Right atrium auricular region (tissue), 2 donors: ENCODE data around the gene DAB1. TPM values are rescaled to one million over a fixed set of nuclear protein-coding genes. Genes with fewer than 3 reads are reported as not detected.

Source experiments
- DNase-seq: peaks from one replicate; pipeline ENCODE4 v3.0.0-alpha.2; 2019; ENCODE audit warnings: low spot score
- H3K27ac ChIP-seq, 2 donors: fragments of 200-600 bp; sonication (generic); 1 replicate in 1 of 2; 2 replicates in 1 of 2; pipeline ENCODE4 v1.5.1; 2016 to 2019
- H3K27me3 ChIP-seq, 2 donors: fragments of 200-600 bp; sonication (generic); one replicate each; pipeline versions ENCODE4 v1.5.1 to v1.6.0; 2017 to 2019
- H3K36me3 ChIP-seq: fragments of 200-600 bp; sonication (generic); one replicate; pipeline ENCODE4 v1.5.1; 2016
- H3K4me1 ChIP-seq, 2 donors: fragments of 200-600 bp; sonication (generic); one replicate each; pipeline versions ENCODE4 v1.5.1 to v1.6.0; 2017 to 2019
- H3K4me3 ChIP-seq, 2 donors: fragments of 200-600 bp; sonication (generic); 1 replicate in 1 of 2; 2 replicates in 1 of 2; pipeline ENCODE4 v1.5.1; 2017 to 2019; ENCODE audit warnings: mild to moderate bottlenecking in 1 of 2, moderate library complexity in 1 of 2
- H3K9me3 ChIP-seq, 2 donors: fragments of 200-600 bp; sonication (generic); one replicate each; pipeline ENCODE4 v1.5.1; 2019
- CTCF ChIP-seq, 2 donors: fragments of 200-600 bp; sonication (generic); IDR thresholded peaks; one replicate each; pipeline ENCODE4 v1.5.1; 2019; ENCODE audit warnings: antibody characterized with exemption in 2 of 2
- total RNA-seq, 2 donors: library from RNA; depleted of rRNA; stranded (reverse); fragments of >200 nt; gene quantifications; one replicate each; pipeline ENCODE4 v1.1.0, GENCODE V29; 2016

Gene DAB1
- total RNA-seq, 2 donors from 2014 or later, result 0.19 to 3.3 TPM

- no peak overlapping the region for H3K4me3 ChIP-seq
- TF ChIP-seq CTCF (IDR thresholded peaks at IDR 0.05), result no peak
- no peak overlapping the region for H3K27ac ChIP-seq
- H3K27me3 ChIP-seq, result no peaks in the 10 kb centered on the region
- H3K9me3 ChIP-seq, result peaks cover 0 to 9% of the 10 kb centered on the region in 2 donors
- DNase-seq, result no peak
- H3K36me3 ChIP-seq, result no peaks in the 10 kb centered on the region
- H3K4me1 ChIP-seq, result no peaks in the 10 kb centered on the region
Observed at GRCh38 chr1:57411262-57411661, 12.6 kb downstream of the DAB1 start.

- no peaks in the 10 kb centered on the region for H3K36me3 ChIP-seq
- no peak overlapping the region for H3K27ac ChIP-seq
- TF ChIP-seq CTCF (IDR thresholded peaks at IDR 0.05), result no peak
- H3K4me3 ChIP-seq, result no peak overlapping the region
- H3K4me1 ChIP-seq, result no peaks in the 10 kb centered on the region
- H3K27me3 ChIP-seq, result no peaks in the 10 kb centered on the region
- DNase-seq, result no peak
- H3K9me3 ChIP-seq, result peaks cover 0 to 9% of the 10 kb centered on the region in 2 donors
Observed at GRCh38 chr1:57410508-57410907, 13.4 kb downstream of the DAB1 start.

GRCh38 chr1:57407928-57408327 lies 15.9 kb downstream of the DAB1 start:
- no peaks in the 10 kb centered on the region for H3K4me1 ChIP-seq
- H3K27me3 ChIP-seq, result no peaks in the 10 kb centered on the region
- no peak for DNase-seq
- TF ChIP-seq CTCF (IDR thresholded peaks at IDR 0.05), result no peak
- H3K27ac ChIP-seq, result no peak overlapping the region
- H3K4me3 ChIP-seq, result no peak overlapping the region
- H3K36me3 ChIP-seq, result no peaks in the 10 kb centered on the region
- H3K9me3 ChIP-seq, result peaks cover 0 to 4% of the 10 kb centered on the region in 2 donors

- no peak for DNase-seq
- Histone ChIP-seq H3K36me3 (no peaks in the 10 kb centered on the region), H3K4me1 (no peaks in the 10 kb centered on the region), H3K27ac (no peak overlapping the region), H3K9me3 (no peaks in the 10 kb centered on the region), H3K27me3 (no peaks in the 10 kb centered on the region), H3K4me3 (no peak overlapping the region)
- TF ChIP-seq CTCF (IDR thresholded peaks at IDR 0.05), result no peak
Observed at GRCh38 chr1:57406428-57406970, 17.4 kb downstream of the DAB1 start.

GRCh38 chr1:57404884-57405283 lies 19.0 kb downstream of the DAB1 start:
- H3K27me3 ChIP-seq, result no peaks in the 10 kb centered on the region
- H3K4me3 ChIP-seq, result no peak overlapping the region
- H3K36me3 ChIP-seq, result no peaks in the 10 kb centered on the region
- no peak for TF ChIP-seq CTCF (IDR thresholded peaks at IDR 0.05)
- no peak for DNase-seq
- H3K4me1 ChIP-seq, result no peaks in the 10 kb centered on the region
- H3K9me3 ChIP-seq, result no peaks in the 10 kb centered on the region
- H3K27ac ChIP-seq, result no peak overlapping the region

- H3K27me3 ChIP-seq, result no peaks in the 10 kb centered on the region
- no peaks in the 10 kb centered on the region for H3K9me3 ChIP-seq
- H3K4me3 ChIP-seq, result no peak overlapping the region
- no peak overlapping the region for H3K27ac ChIP-seq
- no peak for TF ChIP-seq CTCF (IDR thresholded peaks at IDR 0.05)
- DNase-seq, result no peak
- no peaks in the 10 kb centered on the region for H3K4me1 ChIP-seq
- no peaks in the 10 kb centered on the region for H3K36me3 ChIP-seq
Observed at GRCh38 chr1:57403201-57403600, 20.7 kb downstream of the DAB1 start.
